ENCODE results near the gene GNPNAT1. TPM values are rescaled to one million over a fixed set of nuclear protein-coding genes. Genes with fewer than 3 reads are reported as not detected.
"Not testable (repeated sequence)": the region's sequence is repeated elsewhere in the genome, so short reads cannot be mapped to it uniquely, and the experiment has no call there.

The GNPNAT1 gene
- total RNA-seq, 1 donor from 2014 or later: 37.7 TPM

GRCh38 chr14:52729925-52730708 lies 61.3 kb downstream of the GNPNAT1 start, which contains the start of gene STYX:
Gene STYX, plus strand, starts transcription at chr14:52730166. Its CDS starts 309 bp downstream, at chr14:52730475.
- Mint-ChIP-seq H3K9me3 (ENCODE audit: unreplicated experiment) (no peaks in the 10 kb centered on the region), H3K4me1 (ENCODE audit: low read depth, unreplicated experiment) (peaks cover 6% of the 10 kb centered on the region), H3K27me3 (ENCODE audit: low read depth, unreplicated experiment) (no peaks in the 10 kb centered on the region), H3K36me3 (ENCODE audit: low read depth, unreplicated experiment) (peaks cover 10% of the 10 kb centered on the region), H3K4me3 (ENCODE audit: unreplicated experiment) (peak within 1 kb of the TSS; percentile 97), H3K27ac (ENCODE audit: unreplicated experiment) (peak within 1 kb of the TSS; percentile 85)
- Histone ChIP-seq H3K79me2 (ENCODE audit: insufficient read depth, low read length) (peaks cover 39% of the 10 kb centered on the region), H3K27me3 (ENCODE audit: insufficient read depth, low read length) (no peaks in the 10 kb centered on the region), H3K36me3 (ENCODE audit: insufficient read depth, low read length) (peaks cover 22% of the 10 kb centered on the region), H4K20me1 (ENCODE audit: insufficient read depth, low read length) (peaks cover under 1% of the 10 kb centered on the region), H3K9me3 (ENCODE audit: insufficient read depth, low read depth, low read length) (no peaks in the 10 kb centered on the region), H3K4me2 (ENCODE audit: low read length) (peak within 1 kb of the TSS; percentile 96), H3K9ac (ENCODE audit: low read length) (peak within 1 kb of the TSS; percentile 94), H3K4me3 (ENCODE audit: insufficient read depth, low read depth, low read length) (peak within 1 kb of the TSS; percentile 94), H3K4me1 (ENCODE audit: insufficient read depth, low read length) (no peaks in the 10 kb centered on the region), H3K27ac (ENCODE audit: low read depth, low read length) (peak within 1 kb of the TSS; percentile 86), H2AFZ (ENCODE audit: low read depth, low read length) (peak within 1 kb of the TSS; percentile 97)
- FAIRE-seq: no peak
- peak; percentile 93 for DNase-seq (ENCODE audit: low read depth)
- TF ChIP-seq CTCF (IDR thresholded peaks at IDR 0.05; ENCODE audit: insufficient read depth, low read depth, low read length) (no peak), EZH2 (IDR thresholded peaks at IDR 0.05; ENCODE audit: insufficient read depth, low read length) (no peak)

- TF ChIP-seq EZH2 (IDR thresholded peaks at IDR 0.05; ENCODE audit: insufficient read depth, low read length) (no peak), CTCF (IDR thresholded peaks at IDR 0.05; ENCODE audit: insufficient read depth, low read depth, low read length) (no peak)
- Histone ChIP-seq H4K20me1 (ENCODE audit: insufficient read depth, low read length) (peaks cover 4% of the 10 kb centered on the region), H3K36me3 (ENCODE audit: insufficient read depth, low read length) (peaks cover 27% of the 10 kb centered on the region), H3K4me3 (ENCODE audit: insufficient read depth, low read depth, low read length) (peak overlapping the region; percentile 49), H3K4me2 (ENCODE audit: low read length) (peak overlapping the region; percentile 84), H2AFZ (ENCODE audit: low read depth, low read length) (peak overlapping the region; percentile 56), H3K79me2 (ENCODE audit: insufficient read depth, low read length) (peaks cover 42% of the 10 kb centered on the region), H3K9me3 (ENCODE audit: insufficient read depth, low read depth, low read length) (no peaks in the 10 kb centered on the region), H3K27ac (ENCODE audit: low read depth, low read length) (peak overlapping the region; percentile 60), H3K9ac (ENCODE audit: low read length) (peak overlapping the region; percentile 62), H3K27me3 (ENCODE audit: insufficient read depth, low read length) (no peaks in the 10 kb centered on the region), H3K4me1 (ENCODE audit: insufficient read depth, low read length) (no peaks in the 10 kb centered on the region)
- peak overlapping the region; percentile 85 for H3K27ac Mint-ChIP-seq (ENCODE audit: unreplicated experiment)
- H3K36me3 Mint-ChIP-seq (ENCODE audit: low read depth, unreplicated experiment): peaks cover 9% of the 10 kb centered on the region
- no peak for DNase-seq (ENCODE audit: low read depth)
- no peak for FAIRE-seq
- peaks cover 5% of the 10 kb centered on the region for H3K4me1 Mint-ChIP-seq (ENCODE audit: low read depth, unreplicated experiment)
- H3K4me3 Mint-ChIP-seq (ENCODE audit: unreplicated experiment): peak overlapping the region; percentile 97
- H3K9me3 Mint-ChIP-seq (ENCODE audit: unreplicated experiment): no peaks in the 10 kb centered on the region
- no peaks in the 10 kb centered on the region for H3K27me3 Mint-ChIP-seq (ENCODE audit: low read depth, unreplicated experiment)
Measured at GRCh38 chr14:52729585-52729924, 61.9 kb downstream of the GNPNAT1 start.

- not testable (repeated sequence) for H3K9ac ChIP-seq (ENCODE audit: low read length); H3K4me1 ChIP-seq (ENCODE audit: insufficient read depth, low read length); H3K36me3 Mint-ChIP-seq (ENCODE audit: low read depth, unreplicated experiment); H3K4me2 ChIP-seq (ENCODE audit: low read length); DNase-seq (ENCODE audit: low read depth); H3K9me3 Mint-ChIP-seq (ENCODE audit: unreplicated experiment); H3K4me1 Mint-ChIP-seq (ENCODE audit: low read depth, unreplicated experiment); H3K9me3 ChIP-seq (ENCODE audit: insufficient read depth, low read depth, low read length); H3K27me3 ChIP-seq (ENCODE audit: insufficient read depth, low read length); H4K20me1 ChIP-seq (ENCODE audit: insufficient read depth, low read length); FAIRE-seq; H3K27me3 Mint-ChIP-seq (ENCODE audit: low read depth, unreplicated experiment); H2AFZ ChIP-seq (ENCODE audit: low read depth, low read length); H3K4me3 ChIP-seq (ENCODE audit: insufficient read depth, low read depth, low read length)
- peak overlapping the region; percentile 83 for H3K27ac Mint-ChIP-seq (ENCODE audit: unreplicated experiment)
- H3K79me2 ChIP-seq (ENCODE audit: insufficient read depth, low read length): peaks cover 44% of the 10 kb centered on the region
- H3K4me3 Mint-ChIP-seq (ENCODE audit: unreplicated experiment): peak overlapping the region; percentile 73
- H3K27ac ChIP-seq (ENCODE audit: low read depth, low read length): peak overlapping the region; percentile 60
- peaks cover 33% of the 10 kb centered on the region for H3K36me3 ChIP-seq (ENCODE audit: insufficient read depth, low read length)
Measured at GRCh38 chr14:52729035-52729434, 62.4 kb downstream of the GNPNAT1 start.

GRCh38 chr14:52727509-52727908 lies 63.9 kb downstream of the GNPNAT1 start:
- not testable (repeated sequence) for H3K4me1 ChIP-seq (ENCODE audit: insufficient read depth, low read length); H3K4me1 Mint-ChIP-seq (ENCODE audit: low read depth, unreplicated experiment); FAIRE-seq; DNase-seq (ENCODE audit: low read depth); H3K27me3 ChIP-seq (ENCODE audit: insufficient read depth, low read length); H2AFZ ChIP-seq (ENCODE audit: low read depth, low read length); H3K27ac Mint-ChIP-seq (ENCODE audit: unreplicated experiment); H3K27ac ChIP-seq (ENCODE audit: low read depth, low read length); H3K9me3 ChIP-seq (ENCODE audit: insufficient read depth, low read depth, low read length); H3K4me3 ChIP-seq (ENCODE audit: insufficient read depth, low read depth, low read length); H3K4me3 Mint-ChIP-seq (ENCODE audit: unreplicated experiment); H3K9ac ChIP-seq (ENCODE audit: low read length); H3K4me2 ChIP-seq (ENCODE audit: low read length); H3K27me3 Mint-ChIP-seq (ENCODE audit: low read depth, unreplicated experiment); H3K9me3 Mint-ChIP-seq (ENCODE audit: unreplicated experiment); H3K36me3 Mint-ChIP-seq (ENCODE audit: low read depth, unreplicated experiment)
- Histone ChIP-seq H4K20me1 (ENCODE audit: insufficient read depth, low read length) (peaks cover 15% of the 10 kb centered on the region), H3K79me2 (ENCODE audit: insufficient read depth, low read length) (peaks cover 39% of the 10 kb centered on the region), H3K36me3 (ENCODE audit: insufficient read depth, low read length) (peaks cover 47% of the 10 kb centered on the region)
